ENCODE measurements around the gene SCARF1. TPM values are rescaled to one million over a fixed set of nuclear protein-coding genes. Genes with fewer than 3 reads are reported as not detected.
A peak's percentile ranks its signal among the peaks of the same experiment; 100 is the strongest.

SCARF1 gene
- total RNA-seq, 1 donor from 2014 or later: 0.97 TPM

DNA sequence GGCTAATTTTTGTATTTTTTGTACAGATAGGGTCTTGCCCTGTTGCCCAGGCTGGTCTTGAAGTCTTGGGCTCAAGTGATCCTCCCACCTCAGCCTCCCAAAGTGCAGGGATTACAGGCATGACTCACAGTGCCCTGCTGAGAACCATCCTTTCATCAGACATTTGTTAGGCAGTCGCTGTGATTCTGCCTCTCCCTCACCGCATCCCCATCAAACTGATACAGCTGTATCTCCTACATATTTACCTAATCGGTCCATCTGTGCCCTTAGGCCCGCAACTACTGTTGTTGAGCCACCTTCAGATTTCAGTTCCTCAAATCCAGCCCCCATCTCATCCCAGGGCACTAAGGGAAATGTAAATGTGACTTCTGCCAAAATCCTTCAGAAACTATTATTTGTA is 14.9 kb downstream of the SCARF1 start:
- H3K4me1 Mint-ChIP-seq (ENCODE audit: unreplicated experiment): peaks cover 18% of the 10 kb centered on the region
- DNase-seq (ENCODE audit: extremely low spot score, unreplicated experiment): no peak
- no peaks in the 10 kb centered on the region for H3K36me3 Mint-ChIP-seq
- H3K27ac Mint-ChIP-seq: peak overlapping the region; percentile 51
- H3K9me3 Mint-ChIP-seq: no peaks in the 10 kb centered on the region
- TF ChIP-seq, protein P1, sequence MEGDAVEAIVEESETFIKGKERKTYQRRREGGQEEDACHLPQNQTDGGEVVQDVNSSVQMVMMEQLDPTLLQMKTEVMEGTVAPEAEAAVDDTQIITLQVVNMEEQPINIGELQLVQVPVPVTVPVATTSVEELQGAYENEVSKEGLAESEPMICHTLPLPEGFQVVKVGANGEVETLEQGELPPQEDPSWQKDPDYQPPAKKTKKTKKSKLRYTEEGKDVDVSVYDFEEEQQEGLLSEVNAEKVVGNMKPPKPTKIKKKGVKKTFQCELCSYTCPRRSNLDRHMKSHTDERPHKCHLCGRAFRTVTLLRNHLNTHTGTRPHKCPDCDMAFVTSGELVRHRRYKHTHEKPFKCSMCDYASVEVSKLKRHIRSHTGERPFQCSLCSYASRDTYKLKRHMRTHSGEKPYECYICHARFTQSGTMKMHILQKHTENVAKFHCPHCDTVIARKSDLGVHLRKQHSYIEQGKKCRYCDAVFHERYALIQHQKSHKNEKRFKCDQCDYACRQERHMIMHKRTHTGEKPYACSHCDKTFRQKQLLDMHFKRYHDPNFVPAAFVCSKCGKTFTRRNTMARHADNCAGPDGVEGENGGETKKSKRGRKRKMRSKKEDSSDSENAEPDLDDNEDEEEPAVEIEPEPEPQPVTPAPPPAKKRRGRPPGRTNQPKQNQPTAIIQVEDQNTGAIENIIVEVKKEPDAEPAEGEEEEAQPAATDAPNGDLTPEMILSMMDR (conservative IDR thresholded peaks at IDR 0.05): no peak
- peaks cover 41% of the 10 kb centered on the region for H3K27me3 Mint-ChIP-seq
- peak overlapping the region; percentile 88 for H3K4me3 Mint-ChIP-seq

DNA sequence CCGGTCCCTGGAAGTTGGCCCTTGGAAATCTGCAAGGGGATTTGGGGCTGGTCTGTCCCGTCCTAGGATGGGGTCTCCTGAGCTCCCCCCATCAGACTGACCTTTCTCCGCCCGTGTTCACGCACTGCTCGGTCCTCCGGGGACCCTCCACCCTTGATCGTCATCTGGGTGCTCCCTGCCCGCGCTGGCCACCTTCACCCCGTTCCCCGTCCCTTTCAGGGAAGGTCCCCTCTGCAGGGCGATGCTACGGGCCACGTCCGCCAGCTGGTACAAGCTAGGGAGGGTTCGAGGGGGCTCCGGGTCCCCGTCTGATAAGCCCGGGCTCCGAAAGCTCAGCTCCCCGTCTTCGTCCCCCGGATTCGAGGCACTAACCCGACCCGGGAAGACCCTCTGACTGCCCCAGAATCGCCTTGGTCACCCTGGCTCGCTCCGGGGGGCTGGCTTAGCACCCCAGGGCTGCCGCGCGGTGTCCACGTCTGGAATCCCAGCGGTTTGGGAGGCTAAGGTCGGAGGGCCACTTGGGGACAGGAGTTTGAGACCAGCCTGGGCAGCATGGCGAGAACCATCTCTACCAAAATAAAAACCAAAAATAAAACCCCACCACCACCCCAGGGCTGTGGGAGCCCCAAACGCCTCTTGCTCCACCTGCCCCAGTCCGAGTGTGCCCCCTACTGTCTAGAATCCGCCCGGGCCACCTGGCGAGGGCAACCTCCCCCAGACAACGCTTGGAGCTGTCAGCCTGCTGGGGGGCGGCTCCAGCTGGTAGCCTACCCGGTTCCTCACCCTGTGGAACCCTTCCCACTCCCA is 15.8 kb downstream of the SCARF1 start:
- Mint-ChIP-seq H3K36me3 (no peaks in the 10 kb centered on the region), H3K4me3 (peak overlapping the region; percentile 88), H3K27me3 (peaks cover 45% of the 10 kb centered on the region), H3K4me1 (ENCODE audit: unreplicated experiment) (peaks cover 18% of the 10 kb centered on the region), H3K9me3 (no peaks in the 10 kb centered on the region), H3K27ac (peak overlapping the region; percentile 86)
- TF ChIP-seq, protein P1 (conservative IDR thresholded peaks at IDR 0.05): peak; percentile 57
- no peak for DNase-seq (ENCODE audit: extremely low spot score, unreplicated experiment)

DNA sequence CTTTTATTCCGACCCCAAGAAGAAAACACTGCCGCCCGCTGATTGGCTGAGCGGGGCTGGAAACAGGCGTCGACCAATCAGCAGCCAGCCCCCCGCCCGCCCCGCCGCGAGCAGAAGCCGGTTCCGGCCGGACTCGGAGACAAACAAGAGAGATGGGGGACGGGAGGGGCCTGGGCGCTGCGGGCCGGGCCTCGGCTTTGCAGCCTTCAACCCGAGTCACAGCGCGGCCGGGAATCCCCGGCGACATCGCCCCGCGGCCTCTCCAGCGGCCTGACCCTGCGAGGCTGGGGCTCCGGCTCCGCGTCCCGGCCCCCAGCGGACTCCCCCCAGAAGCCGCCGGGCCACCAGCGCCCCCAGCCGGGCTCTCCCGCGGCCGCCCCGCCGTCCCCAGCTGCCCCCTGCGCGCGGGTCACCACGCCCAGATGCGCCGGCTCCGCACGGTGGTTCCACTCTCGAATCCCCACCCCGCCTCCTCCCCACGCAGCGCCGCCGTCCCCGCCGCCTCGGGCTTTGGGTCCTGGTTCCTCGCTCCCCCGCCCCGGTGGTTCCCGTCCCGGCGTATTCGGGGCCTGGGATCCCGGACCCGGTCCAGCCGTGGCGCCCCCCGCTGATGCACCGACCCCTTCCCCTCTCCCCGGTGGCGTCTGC is 16.6 kb downstream of the SCARF1 start:
- H3K4me1 Mint-ChIP-seq (ENCODE audit: unreplicated experiment): peaks cover 18% of the 10 kb centered on the region
- no peaks in the 10 kb centered on the region for H3K36me3 Mint-ChIP-seq
- TF ChIP-seq, protein P1 (conservative IDR thresholded peaks at IDR 0.05): peak; percentile 30
- peak; percentile 95 for DNase-seq (ENCODE audit: extremely low spot score, unreplicated experiment)
- H3K9me3 Mint-ChIP-seq: no peaks in the 10 kb centered on the region
- peak overlapping the region; percentile 96 for H3K4me3 Mint-ChIP-seq
- H3K27me3 Mint-ChIP-seq: peaks cover 45% of the 10 kb centered on the region
- H3K27ac Mint-ChIP-seq: peak overlapping the region; percentile 94

DNA sequence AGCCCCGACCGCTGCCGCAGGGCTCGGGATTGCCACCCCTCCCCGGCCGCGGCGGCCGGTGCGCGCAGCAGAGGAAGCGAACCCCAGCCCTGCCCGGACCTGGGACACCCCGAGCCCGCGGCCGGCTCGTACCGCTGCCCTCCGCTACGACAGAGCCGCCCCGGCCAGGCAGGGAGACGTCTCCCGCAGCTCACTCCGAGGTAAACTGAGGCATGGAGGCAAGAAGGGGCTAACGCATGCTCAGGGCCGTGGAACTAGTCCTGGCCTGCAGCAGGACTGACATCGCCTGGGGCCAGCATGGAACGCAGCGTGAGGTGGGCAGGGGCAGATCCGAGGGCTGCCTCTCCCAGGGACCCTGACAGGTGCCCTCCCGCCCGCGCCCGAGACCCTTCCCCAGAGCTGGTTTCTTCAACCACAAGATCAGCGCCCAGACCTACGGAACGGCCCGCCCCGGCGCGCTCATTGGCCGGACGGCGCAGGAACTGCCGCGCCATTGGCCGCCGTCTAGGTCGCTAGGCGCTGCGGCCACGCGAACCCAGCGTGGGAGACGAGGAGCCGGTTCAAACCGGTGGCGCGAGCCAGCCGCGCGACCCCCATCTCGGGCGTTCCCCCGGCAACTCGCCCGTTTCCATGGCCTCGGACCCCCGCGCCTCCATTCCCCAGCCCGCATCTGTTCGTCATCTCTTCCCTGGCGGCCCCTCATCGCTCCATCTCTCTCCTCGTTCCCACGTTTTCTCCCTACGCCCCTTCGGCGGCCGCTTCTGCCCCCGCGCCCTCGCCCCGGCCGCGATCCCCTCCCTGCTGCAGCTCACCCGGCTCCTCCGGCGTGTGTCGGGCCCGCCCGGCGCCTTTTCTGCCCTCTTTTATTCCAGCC is 17.3 kb downstream of the SCARF1 start, which contains the start of gene SLC43A2:
Gene SLC43A2 (minus strand): TSS at position 853 of the 874 bp plus-strand sequence. CDS start 960 bp downstream, outside the sequence.
- Mint-ChIP-seq H3K27ac (peak within 1 kb of the TSS; percentile 94), H3K27me3 (peaks cover 45% of the 10 kb centered on the region), H3K36me3 (no peaks in the 10 kb centered on the region), H3K4me3 (peak within 1 kb of the TSS; percentile 96), H3K4me1 (ENCODE audit: unreplicated experiment) (peaks cover 18% of the 10 kb centered on the region), H3K9me3 (no peaks in the 10 kb centered on the region)
- TF ChIP-seq, protein P1 (conservative IDR thresholded peaks at IDR 0.05): no peak
- DNase-seq (ENCODE audit: extremely low spot score, unreplicated experiment): peak; percentile 90

Measured in type B pancreatic cell (in vitro differentiated cells).